GM12864 (cell line): ENCODE measurements around the gene DDX3Y.

Experiments
- DNase-seq: peaks from one replicate; pipeline ENCODE4 v3.0.0-alpha.2; 2011; ENCODE audit warnings: low read depth
- H3K4me3 ChIP-seq: 2 replicates; pipeline ENCODE4 v1.5.1; 2011; ENCODE audit warnings: mild to moderate bottlenecking, low read depth, low read length, control low read depth
- TF ChIP-seq, protein P1 (sequence below): IDR thresholded peaks from 2 replicates; pipeline ENCODE4 v1.5.1; 2011; ENCODE audit warnings: low read depth, mild to moderate bottlenecking, moderate library complexity, low read length, control low read depth, inconsistent platforms; ENCODE audit errors: missing control alignments

The DDX3Y gene

GRCh38 chrY:12904618-12905516, at the start of gene DDX3Y:
Gene DDX3Y (plus strand): TSS chrY:12904868. CDS start chrY:12904937, 69 bp downstream.
- TF ChIP-seq, protein P1, sequence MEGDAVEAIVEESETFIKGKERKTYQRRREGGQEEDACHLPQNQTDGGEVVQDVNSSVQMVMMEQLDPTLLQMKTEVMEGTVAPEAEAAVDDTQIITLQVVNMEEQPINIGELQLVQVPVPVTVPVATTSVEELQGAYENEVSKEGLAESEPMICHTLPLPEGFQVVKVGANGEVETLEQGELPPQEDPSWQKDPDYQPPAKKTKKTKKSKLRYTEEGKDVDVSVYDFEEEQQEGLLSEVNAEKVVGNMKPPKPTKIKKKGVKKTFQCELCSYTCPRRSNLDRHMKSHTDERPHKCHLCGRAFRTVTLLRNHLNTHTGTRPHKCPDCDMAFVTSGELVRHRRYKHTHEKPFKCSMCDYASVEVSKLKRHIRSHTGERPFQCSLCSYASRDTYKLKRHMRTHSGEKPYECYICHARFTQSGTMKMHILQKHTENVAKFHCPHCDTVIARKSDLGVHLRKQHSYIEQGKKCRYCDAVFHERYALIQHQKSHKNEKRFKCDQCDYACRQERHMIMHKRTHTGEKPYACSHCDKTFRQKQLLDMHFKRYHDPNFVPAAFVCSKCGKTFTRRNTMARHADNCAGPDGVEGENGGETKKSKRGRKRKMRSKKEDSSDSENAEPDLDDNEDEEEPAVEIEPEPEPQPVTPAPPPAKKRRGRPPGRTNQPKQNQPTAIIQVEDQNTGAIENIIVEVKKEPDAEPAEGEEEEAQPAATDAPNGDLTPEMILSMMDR: no peak
- peak; percentile 93 for DNase-seq
- peak within 1 kb of the TSS; percentile 82 for H3K4me3 ChIP-seq

- no peak overlapping the region for H3K4me3 ChIP-seq
- no peak for DNase-seq
- TF ChIP-seq, protein P1: no peak
Measured at GRCh38 chrY:12855791-12856275, 48.8 kb upstream of the DDX3Y start.

GRCh38 chrY:12867960-12868359, 36.7 kb upstream of the DDX3Y start:
- no peak overlapping the region for H3K4me3 ChIP-seq
- DNase-seq: no peak
- TF ChIP-seq, protein P1: no peak

- TF ChIP-seq, protein P1: no peak
- DNase-seq: no peak
- no peak overlapping the region for H3K4me3 ChIP-seq
Measured at GRCh38 chrY:12896973-12897372, 7.7 kb upstream of the DDX3Y start.

DNA sequence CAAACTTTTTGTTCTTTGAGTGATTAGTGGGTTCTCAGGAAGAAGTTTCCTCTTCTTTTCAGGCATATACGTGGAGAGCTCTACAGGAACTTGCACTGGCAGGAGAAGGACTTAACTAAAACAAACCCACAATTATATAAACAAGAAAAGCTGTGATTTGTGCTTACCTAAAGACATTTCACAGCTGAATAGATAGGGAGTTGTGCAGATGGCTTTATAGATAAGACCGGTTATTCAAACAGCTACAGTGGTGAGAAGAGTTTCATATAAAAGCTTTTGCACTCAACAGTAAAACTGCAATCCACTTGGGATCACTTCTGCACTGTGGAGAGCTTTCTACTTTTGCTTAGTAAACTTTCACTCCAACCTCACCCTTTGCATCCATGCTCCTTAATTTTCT, 6.1 kb upstream of the DDX3Y start:
- no peak for DNase-seq
- no peak overlapping the region for H3K4me3 ChIP-seq
- TF ChIP-seq, protein P1: no peak

DNA sequence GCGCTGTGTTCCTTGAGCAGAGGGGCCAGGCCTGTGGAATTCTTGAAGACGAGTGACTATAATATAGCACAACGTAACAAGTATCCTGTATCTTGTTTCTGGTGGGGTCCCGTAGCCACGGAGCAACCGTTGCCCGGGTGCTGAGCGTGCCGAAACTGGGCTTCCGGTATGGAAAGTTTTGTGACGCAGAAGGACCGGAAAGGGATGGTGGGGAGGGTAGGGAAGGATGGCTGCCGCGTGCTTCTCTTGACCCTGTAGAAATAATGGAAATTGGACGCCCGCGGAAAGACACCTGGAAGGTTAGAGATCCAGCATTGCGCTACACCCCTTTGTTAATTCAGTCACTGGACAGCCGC, 827 bp downstream of the DDX3Y start:
- TF ChIP-seq, protein P1: no peak
- H3K4me3 ChIP-seq: peak overlapping the region; percentile 82
- DNase-seq: peak; percentile 57
